ENCODE measurements around the gene BHLHE40. TPM values are rescaled to one million over a fixed set of nuclear protein-coding genes. Genes with fewer than 3 reads are reported as not detected.

Gene BHLHE40
- polyA plus RNA-seq, 1 of the 3 experiments (the other 2 are of a cell fraction): 62.2 TPM

DNA sequence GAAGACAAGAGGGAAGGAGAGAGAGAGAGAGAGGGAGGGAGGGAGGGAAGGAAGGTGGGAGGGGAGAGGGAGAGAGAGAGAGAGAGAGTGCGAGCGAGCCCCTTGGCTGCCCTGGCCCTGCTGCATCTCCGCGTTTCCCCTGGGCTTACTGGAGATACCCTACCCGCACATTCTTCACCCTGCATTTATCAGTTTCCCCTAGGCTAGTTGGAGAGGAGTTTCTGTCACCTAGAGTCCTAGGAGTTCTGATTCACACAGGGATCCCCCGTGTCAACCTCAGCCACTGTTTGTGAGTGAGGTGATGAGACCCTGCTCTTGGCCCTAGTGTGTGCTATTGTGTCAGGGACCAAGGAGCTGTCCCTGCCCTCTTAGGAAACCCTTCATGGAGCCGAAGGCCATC is 18.7 kb downstream of the BHLHE40 start:
- H3K36me3 ChIP-seq (replicated peaks in 1 of 2; ENCODE audit: control insufficient read depth in 1 of 2, insufficient read depth in 2 of 2, low read length in 1 of 2): no peaks in the 10 kb centered on the region
- H3K9me3 ChIP-seq: no peaks in the 10 kb centered on the region
- no peak overlapping the region for H3K9ac ChIP-seq
- H3K27me3 ChIP-seq (ENCODE audit: insufficient read depth): no peaks in the 10 kb centered on the region
- TF ChIP-seq FOXM1 (IDR thresholded peaks at IDR 0.05; ENCODE audit: low read depth): no peak
- TF ChIP-seq FOXJ3 (CRISPR knock-in tag; IDR thresholded peaks at IDR 0.05): no peak
- no peak for TF ChIP-seq RXRA (IDR thresholded peaks at IDR 0.05; ENCODE audit: borderline replicate concordance, low read depth)
- no peak for TF ChIP-seq NFIC (IDR thresholded peaks at IDR 0.05; ENCODE audit: borderline replicate concordance)
- no peak for TF ChIP-seq MEF2A (IDR thresholded peaks at IDR 0.05; ENCODE audit: borderline replicate concordance, low read depth)
- TF ChIP-seq JUND (IDR thresholded peaks at IDR 0.05): no peak
- TF ChIP-seq, protein P1, sequence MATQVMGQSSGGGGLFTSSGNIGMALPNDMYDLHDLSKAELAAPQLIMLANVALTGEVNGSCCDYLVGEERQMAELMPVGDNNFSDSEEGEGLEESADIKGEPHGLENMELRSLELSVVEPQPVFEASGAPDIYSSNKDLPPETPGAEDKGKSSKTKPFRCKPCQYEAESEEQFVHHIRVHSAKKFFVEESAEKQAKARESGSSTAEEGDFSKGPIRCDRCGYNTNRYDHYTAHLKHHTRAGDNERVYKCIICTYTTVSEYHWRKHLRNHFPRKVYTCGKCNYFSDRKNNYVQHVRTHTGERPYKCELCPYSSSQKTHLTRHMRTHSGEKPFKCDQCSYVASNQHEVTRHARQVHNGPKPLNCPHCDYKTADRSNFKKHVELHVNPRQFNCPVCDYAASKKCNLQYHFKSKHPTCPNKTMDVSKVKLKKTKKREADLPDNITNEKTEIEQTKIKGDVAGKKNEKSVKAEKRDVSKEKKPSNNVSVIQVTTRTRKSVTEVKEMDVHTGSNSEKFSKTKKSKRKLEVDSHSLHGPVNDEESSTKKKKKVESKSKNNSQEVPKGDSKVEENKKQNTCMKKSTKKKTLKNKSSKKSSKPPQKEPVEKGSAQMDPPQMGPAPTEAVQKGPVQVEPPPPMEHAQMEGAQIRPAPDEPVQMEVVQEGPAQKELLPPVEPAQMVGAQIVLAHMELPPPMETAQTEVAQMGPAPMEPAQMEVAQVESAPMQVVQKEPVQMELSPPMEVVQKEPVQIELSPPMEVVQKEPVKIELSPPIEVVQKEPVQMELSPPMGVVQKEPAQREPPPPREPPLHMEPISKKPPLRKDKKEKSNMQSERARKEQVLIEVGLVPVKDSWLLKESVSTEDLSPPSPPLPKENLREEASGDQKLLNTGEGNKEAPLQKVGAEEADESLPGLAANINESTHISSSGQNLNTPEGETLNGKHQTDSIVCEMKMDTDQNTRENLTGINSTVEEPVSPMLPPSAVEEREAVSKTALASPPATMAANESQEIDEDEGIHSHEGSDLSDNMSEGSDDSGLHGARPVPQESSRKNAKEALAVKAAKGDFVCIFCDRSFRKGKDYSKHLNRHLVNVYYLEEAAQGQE (IDR thresholded peaks at IDR 0.05; ENCODE audit: low read depth, low read length): no peak
- TF ChIP-seq TCF12 (IDR thresholded peaks at IDR 0.05): no peak
- TF ChIP-seq, protein P2, sequence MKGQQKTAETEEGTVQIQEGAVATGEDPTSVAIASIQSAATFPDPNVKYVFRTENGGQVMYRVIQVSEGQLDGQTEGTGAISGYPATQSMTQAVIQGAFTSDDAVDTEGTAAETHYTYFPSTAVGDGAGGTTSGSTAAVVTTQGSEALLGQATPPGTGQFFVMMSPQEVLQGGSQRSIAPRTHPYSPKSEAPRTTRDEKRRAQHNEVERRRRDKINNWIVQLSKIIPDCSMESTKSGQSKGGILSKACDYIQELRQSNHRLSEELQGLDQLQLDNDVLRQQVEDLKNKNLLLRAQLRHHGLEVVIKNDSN (IDR thresholded peaks at IDR 0.05; ENCODE audit: borderline replicate concordance, low read depth): no peak
- TF ChIP-seq, protein P3, sequence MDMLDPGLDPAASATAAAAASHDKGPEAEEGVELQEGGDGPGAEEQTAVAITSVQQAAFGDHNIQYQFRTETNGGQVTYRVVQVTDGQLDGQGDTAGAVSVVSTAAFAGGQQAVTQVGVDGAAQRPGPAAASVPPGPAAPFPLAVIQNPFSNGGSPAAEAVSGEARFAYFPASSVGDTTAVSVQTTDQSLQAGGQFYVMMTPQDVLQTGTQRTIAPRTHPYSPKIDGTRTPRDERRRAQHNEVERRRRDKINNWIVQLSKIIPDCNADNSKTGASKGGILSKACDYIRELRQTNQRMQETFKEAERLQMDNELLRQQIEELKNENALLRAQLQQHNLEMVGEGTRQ (IDR thresholded peaks at IDR 0.05; ENCODE audit: borderline replicate concordance, low read depth, low read length): no peak
- TF ChIP-seq EP300 (IDR thresholded peaks at IDR 0.05; ENCODE audit: borderline replicate concordance in 1 of 2, low read depth in 1 of 2, low read length in 1 of 2): no peak
- TF ChIP-seq GATA2 (CRISPR knock-in tag; IDR thresholded peaks at IDR 0.05): no peak
- TF ChIP-seq POLR2AphosphoS5 (IDR thresholded peaks at IDR 0.05; ENCODE audit: low read depth, low read length): no peak
- no peak for TF ChIP-seq RFX5 (IDR thresholded peaks at IDR 0.05; ENCODE audit: low read length)
- no peak for TF ChIP-seq RCOR1 (IDR thresholded peaks at IDR 0.05; ENCODE audit: low read length)
- TF ChIP-seq NRF1 (IDR thresholded peaks at IDR 0.05; ENCODE audit: low read depth, low read length): no peak
- no peak for TF ChIP-seq SMC3 (IDR thresholded peaks at IDR 0.05; ENCODE audit: low read depth, low read length)
- TF ChIP-seq, protein P4, sequence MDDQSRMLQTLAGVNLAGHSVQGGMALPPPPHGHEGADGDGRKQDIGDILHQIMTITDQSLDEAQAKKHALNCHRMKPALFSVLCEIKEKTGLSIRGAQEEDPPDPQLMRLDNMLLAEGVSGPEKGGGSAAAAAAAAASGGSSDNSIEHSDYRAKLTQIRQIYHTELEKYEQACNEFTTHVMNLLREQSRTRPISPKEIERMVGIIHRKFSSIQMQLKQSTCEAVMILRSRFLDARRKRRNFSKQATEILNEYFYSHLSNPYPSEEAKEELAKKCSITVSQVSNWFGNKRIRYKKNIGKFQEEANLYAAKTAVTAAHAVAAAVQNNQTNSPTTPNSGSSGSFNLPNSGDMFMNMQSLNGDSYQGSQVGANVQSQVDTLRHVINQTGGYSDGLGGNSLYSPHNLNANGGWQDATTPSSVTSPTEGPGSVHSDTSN (IDR thresholded peaks at IDR 0.05): no peak
- no peak overlapping the region for H2AFZ ChIP-seq (ENCODE audit: low read depth)
- H3K9me2 ChIP-seq: no peaks in the 10 kb centered on the region
- peaks cover 12% of the 10 kb centered on the region for H3F3A ChIP-seq (replicated peaks; ENCODE audit: insufficient read depth)
- DNase-seq: no peak
- H3K4me1 ChIP-seq (ENCODE audit: control insufficient read depth in 1 of 2, insufficient read depth in 2 of 2, low read depth in 1 of 2, low read length in 1 of 2): peaks cover 8 to 20% of the 10 kb centered on the region in 2 experiments; a peak in 3 of 4 replicates
- H3K4me2 ChIP-seq: no peak overlapping the region
- ChIA-PET POLR2A (no interaction called here), CTCF (interaction anchor here (1.0 kb wide), 1 partner anchor 10 kb away, joined by 3 read pairs; no protein-coding TSS in a partner anchor)
- no peaks in the 10 kb centered on the region for H4K20me1 ChIP-seq (ENCODE audit: insufficient read depth)
- H3K27ac ChIP-seq (ENCODE audit: low read depth in 2 of 2, low read length in 1 of 2): no peak overlapping the region
- H3K4me3 ChIP-seq (ENCODE audit: low read depth in 2 of 2, low read length in 1 of 2): no peak overlapping the region
- WGBS (ENCODE audit: low lambda C conversion rate): 93% methylated on average over 6 of the region's 7 CpGs
- H3K79me2 ChIP-seq (ENCODE audit: insufficient read depth): no peaks in the 10 kb centered on the region
